ENCODE results near the gene ZFYVE28.

GRCh38 chr4:2295500-2295899, 122.9 kb downstream of the ZFYVE28 start:
- TF ChIP-seq CTCF (IDR thresholded peaks at IDR 0.05) (no peak), EZH2 (IDR thresholded peaks at IDR 0.05) (no peak), EZH2phosphoT487 (IDR thresholded peaks at IDR 0.05) (no peak)
